GM20000 (cell line): ENCODE results near the gene MDM1.

Experiments
- DNase-seq: peaks from one replicate; pipeline ENCODE4 v3.0.0; 2012; ENCODE audit warnings: low spot score
- CTCF ChIP-seq: IDR thresholded peaks from 2 replicates; pipeline ENCODE4 v1.5.1; 2012; ENCODE audit warnings: mild to moderate bottlenecking, control low read depth; ENCODE audit errors: extremely low read depth, missing control alignments

MDM1 gene

GRCh38 chr12:68344126-68344525 is 12.0 kb upstream of the MDM1 start:
- no peak for DNase-seq
- TF ChIP-seq CTCF, result no peak

- DNase-seq, result no peak
- no peak for TF ChIP-seq CTCF
Observed at GRCh38 chr12:68342966-68343365, 10.8 kb upstream of the MDM1 start.

- TF ChIP-seq CTCF, result no peak
- no peak for DNase-seq
Observed at GRCh38 chr12:68341822-68342221, 9.7 kb upstream of the MDM1 start.

GRCh38 chr12:68340404-68341270 is 8.5 kb upstream of the MDM1 start:
- no peak for TF ChIP-seq CTCF
- DNase-seq, result no peak

GRCh38 chr12:68336889-68337303 is 4.7 kb upstream of the MDM1 start:
- DNase-seq, result no peak
- no peak for TF ChIP-seq CTCF

- no peak for DNase-seq
- TF ChIP-seq CTCF, result no peak
Observed at GRCh38 chr12:68335462-68335861, 3.3 kb upstream of the MDM1 start.

- peak; percentile 18 for DNase-seq
- no peak for TF ChIP-seq CTCF
Observed at GRCh38 chr12:68334132-68334531, 2.0 kb upstream of the MDM1 start.
